ENCODE data around the gene AFF3. TPM values are rescaled to one million over a fixed set of nuclear protein-coding genes. Genes with fewer than 3 reads are reported as not detected.
"Not testable (repeated sequence)": the region's sequence is repeated elsewhere in the genome, so short reads cannot be mapped to it uniquely, and the experiment has no call there.

AFF3 gene
- total RNA-seq, 4 donors from 2014 or later: 3.1 to 5.0 (median 3.7) TPM

DNA sequence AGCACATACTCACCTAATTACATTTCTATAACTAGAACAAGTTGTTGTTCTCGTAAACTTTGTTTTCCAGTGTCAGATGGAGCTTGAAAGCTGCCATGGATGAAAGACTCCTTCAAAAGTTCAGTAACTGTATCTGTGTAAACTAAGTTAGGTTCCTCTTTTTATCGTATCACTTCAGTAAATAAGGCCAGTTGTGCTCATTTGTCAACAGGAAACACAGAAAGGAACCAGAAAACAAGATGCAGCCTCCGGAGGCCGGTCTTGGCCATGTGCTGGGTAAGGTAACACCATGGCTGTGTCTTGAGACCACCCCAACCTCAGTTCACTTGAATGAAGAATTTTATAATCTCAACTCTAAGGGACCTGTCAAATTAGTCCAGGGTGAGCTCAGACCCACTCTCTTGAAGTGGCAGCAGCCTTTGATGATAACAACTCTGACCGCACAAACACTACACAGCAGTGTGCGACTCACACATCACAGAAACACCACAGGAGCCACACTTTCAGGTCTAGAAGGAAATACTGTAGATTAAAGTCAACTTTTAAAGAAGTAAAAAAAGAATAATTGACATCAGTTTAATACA, 213.8 kb downstream of the AFF3 start:
- 84% methylated on average over 6 of the region's 6 CpGs for WGBS
- Histone ChIP-seq H3K4me3 (no peak overlapping the region), H3K27me3 (no peaks in the 10 kb centered on the region), H3K9me3 (no peaks in the 10 kb centered on the region), H3K27ac (no peak overlapping the region), H3K4me1 (no peaks in the 10 kb centered on the region), H3K36me3 (no peaks in the 10 kb centered on the region)
- DNase-seq (ENCODE audit: low spot score in 2 of 2): no peak
- TF ChIP-seq POLR2A (IDR thresholded peaks at IDR 0.05): no peak
- TF ChIP-seq, protein P1, sequence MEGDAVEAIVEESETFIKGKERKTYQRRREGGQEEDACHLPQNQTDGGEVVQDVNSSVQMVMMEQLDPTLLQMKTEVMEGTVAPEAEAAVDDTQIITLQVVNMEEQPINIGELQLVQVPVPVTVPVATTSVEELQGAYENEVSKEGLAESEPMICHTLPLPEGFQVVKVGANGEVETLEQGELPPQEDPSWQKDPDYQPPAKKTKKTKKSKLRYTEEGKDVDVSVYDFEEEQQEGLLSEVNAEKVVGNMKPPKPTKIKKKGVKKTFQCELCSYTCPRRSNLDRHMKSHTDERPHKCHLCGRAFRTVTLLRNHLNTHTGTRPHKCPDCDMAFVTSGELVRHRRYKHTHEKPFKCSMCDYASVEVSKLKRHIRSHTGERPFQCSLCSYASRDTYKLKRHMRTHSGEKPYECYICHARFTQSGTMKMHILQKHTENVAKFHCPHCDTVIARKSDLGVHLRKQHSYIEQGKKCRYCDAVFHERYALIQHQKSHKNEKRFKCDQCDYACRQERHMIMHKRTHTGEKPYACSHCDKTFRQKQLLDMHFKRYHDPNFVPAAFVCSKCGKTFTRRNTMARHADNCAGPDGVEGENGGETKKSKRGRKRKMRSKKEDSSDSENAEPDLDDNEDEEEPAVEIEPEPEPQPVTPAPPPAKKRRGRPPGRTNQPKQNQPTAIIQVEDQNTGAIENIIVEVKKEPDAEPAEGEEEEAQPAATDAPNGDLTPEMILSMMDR (IDR thresholded peaks at IDR 0.05): no peak

DNA sequence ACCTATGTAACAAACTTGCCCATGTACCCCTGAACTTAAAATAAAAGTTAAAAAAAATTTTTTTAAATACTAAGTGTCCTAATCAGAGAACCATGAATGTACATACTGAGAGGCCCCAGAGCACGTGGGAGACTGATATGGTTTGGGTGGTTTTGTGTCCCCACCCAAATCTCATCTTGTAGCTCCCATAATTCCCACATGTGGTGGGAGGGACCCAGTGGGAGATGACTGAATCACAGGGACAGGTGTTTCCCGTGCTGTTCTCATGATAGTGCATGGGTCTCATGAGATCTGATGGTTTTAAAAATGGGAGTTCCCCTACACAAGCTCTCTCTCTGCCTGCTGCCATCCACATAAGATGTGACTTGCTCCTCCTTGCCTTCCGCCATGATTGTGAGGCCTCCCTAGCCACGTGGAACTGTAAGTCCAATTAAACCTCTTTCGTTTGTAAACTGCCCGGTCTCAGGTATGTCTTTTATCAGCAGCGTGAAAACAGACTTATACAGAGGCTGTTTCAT, 214.6 kb downstream of the AFF3 start:
- H3K27me3 ChIP-seq: not testable (repeated sequence)

DNA sequence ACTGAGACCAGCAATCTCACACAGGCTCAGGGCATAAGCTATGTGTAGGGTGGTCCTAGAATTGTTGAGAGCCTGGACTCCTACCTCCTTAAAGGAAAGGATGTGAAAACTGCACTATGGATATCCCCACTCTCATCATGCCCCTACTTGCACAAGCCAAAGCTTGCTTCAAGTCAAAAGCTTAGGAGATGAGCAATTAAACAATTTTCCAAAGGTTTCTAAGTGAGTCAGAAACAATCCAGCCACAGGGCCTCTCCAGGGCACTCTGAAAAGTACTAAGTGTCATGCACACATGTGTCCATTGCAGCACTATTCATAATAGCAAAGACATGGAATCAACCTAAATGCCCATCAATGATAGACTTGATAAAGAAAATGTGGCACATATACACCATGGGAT, 215.4 kb downstream of the AFF3 start:
- no peak overlapping the region for H3K4me3 ChIP-seq
- no peak for DNase-seq (ENCODE audit: low spot score in 2 of 2)
- H3K36me3 ChIP-seq: no peaks in the 10 kb centered on the region
- H3K4me1 ChIP-seq: no peaks in the 10 kb centered on the region
- H3K27ac ChIP-seq: no peak overlapping the region
- H3K27me3 ChIP-seq: no peaks in the 10 kb centered on the region
- TF ChIP-seq POLR2AphosphoS5 (IDR thresholded peaks at IDR 0.05) (no peak), EP300 (IDR thresholded peaks at IDR 0.05) (no peak), POLR2A (IDR thresholded peaks at IDR 0.05) (no peak)
- TF ChIP-seq, protein P1 (IDR thresholded peaks at IDR 0.05): no peak
- H3K9me3 ChIP-seq: no peaks in the 10 kb centered on the region

More for the DNA sequence above, 214.6 kb downstream of the AFF3 start:
- not testable (repeated sequence) for H3K9me3 ChIP-seq; H3K36me3 ChIP-seq; DNase-seq (ENCODE audit: low spot score in 2 of 2); H3K4me1 ChIP-seq; H3K27ac ChIP-seq; H3K4me3 ChIP-seq
- 93% methylated on average over 7 of the region's 7 CpGs for WGBS

DNA sequence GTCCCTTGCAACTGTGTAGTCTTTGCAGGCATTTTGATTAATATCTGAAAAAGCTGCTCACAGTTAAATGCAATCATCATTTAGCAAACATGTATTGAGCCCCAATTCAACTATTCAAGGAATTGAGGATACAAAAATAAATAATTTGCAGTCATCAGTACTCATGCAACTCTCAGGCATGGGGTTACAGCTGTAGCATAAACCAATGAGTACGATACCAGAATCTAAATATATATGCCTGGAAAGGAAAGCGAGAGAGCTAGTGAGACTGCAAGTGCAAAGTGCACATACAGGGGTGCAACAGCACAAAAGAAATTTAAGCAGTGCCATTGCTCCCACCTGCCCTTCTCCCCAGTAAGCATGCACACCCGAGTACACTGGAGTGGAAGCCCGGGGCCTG, 216.4 kb downstream of the AFF3 start:
- no peak for DNase-seq (ENCODE audit: low spot score in 2 of 2)
- H3K4me3 ChIP-seq: no peak overlapping the region
- no peaks in the 10 kb centered on the region for H3K9me3 ChIP-seq
- no peaks in the 10 kb centered on the region for H3K4me1 ChIP-seq
- WGBS: 89% methylated on average over 4 of the region's 4 CpGs
- TF ChIP-seq EP300 (IDR thresholded peaks at IDR 0.05) (no peak), POLR2A (IDR thresholded peaks at IDR 0.05) (no peak), POLR2AphosphoS5 (IDR thresholded peaks at IDR 0.05) (no peak)
- TF ChIP-seq, protein P1 (IDR thresholded peaks at IDR 0.05): no peak
- no peaks in the 10 kb centered on the region for H3K27me3 ChIP-seq
- no peaks in the 10 kb centered on the region for H3K36me3 ChIP-seq
- H3K27ac ChIP-seq: no peak overlapping the region

DNA sequence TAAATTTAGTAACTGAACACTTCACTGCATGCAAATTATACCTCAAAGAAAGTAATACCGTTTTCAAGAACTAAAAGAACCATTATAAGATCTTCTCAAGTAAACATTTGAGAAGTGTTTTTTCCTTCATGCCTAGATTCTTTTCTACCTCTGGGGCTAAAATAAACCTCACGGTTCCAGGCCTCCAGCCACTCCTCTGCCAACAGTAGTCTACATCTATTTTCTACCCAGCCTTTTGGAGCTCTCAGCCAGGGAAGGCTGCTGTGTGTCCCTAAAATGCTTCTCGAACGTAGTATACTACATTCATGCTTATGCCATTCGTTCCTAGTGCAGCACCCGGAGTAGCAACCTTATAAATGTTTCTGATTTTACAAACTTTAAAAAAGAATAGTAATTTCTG, 219.7 kb downstream of the AFF3 start:
- TF ChIP-seq POLR2A (IDR thresholded peaks at IDR 0.05) (no peak), EP300 (IDR thresholded peaks at IDR 0.05) (no peak), POLR2AphosphoS5 (IDR thresholded peaks at IDR 0.05) (no peak)
- TF ChIP-seq, protein P1 (IDR thresholded peaks at IDR 0.05): no peak
- Histone ChIP-seq H3K4me1 (no peaks in the 10 kb centered on the region), H3K36me3 (no peaks in the 10 kb centered on the region), H3K27me3 (no peaks in the 10 kb centered on the region), H3K9me3 (no peaks in the 10 kb centered on the region), H3K27ac (no peak overlapping the region), H3K4me3 (no peak overlapping the region)
- DNase-seq (ENCODE audit: low spot score in 2 of 2): no peak
- WGBS: 91% methylated on average over 6 of the region's 6 CpGs

DNA sequence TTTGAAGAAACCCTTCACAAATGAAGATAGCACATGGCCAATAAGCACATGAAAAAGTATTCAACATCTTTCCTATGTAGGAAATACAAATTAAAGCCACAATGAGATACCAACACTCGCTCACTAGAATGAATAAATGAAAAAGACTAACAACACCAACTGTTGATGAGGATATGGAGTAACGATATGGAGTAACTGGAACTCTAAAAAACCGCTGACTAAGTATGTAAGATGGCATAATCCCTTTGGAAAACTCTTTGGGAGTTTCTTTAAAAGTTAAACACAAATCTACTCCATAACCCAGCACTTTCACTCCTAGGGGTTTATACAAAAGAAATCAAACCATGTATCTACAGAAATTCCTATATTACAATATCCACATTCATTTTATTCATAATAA, 220.5 kb downstream of the AFF3 start:
- Histone ChIP-seq H3K9me3 (no peaks in the 10 kb centered on the region), H3K27me3 (no peaks in the 10 kb centered on the region), H3K4me1 (no peaks in the 10 kb centered on the region), H3K27ac (no peak overlapping the region), H3K36me3 (no peaks in the 10 kb centered on the region), H3K4me3 (no peak overlapping the region)
- 93% methylated on average over 3 of the region's 3 CpGs for WGBS
- no peak for DNase-seq (ENCODE audit: low spot score in 2 of 2)
- TF ChIP-seq POLR2AphosphoS5 (IDR thresholded peaks at IDR 0.05): no peak
- no peak for TF ChIP-seq POLR2A (IDR thresholded peaks at IDR 0.05)
- TF ChIP-seq EP300 (IDR thresholded peaks at IDR 0.05): no peak
- TF ChIP-seq, protein P1 (IDR thresholded peaks at IDR 0.05): no peak
